Gastrocnemius medialis (tissue), 4 donors: ENCODE results near the gene PLA2G3. TPM values are rescaled to one million over a fixed set of nuclear protein-coding genes. Genes with fewer than 3 reads are reported as not detected.
"Not testable (repeated sequence)": the region's sequence is repeated elsewhere in the genome, so short reads cannot be mapped to it uniquely, and the experiment has no call there.

Experiments
- ATAC-seq, 2 donors: fragments of 150-250 bp; one replicate each; pipeline ENCODE4 v1.9.1; 2016
- DNase-seq, 2 donors: peaks; one replicate each; pipeline ENCODE4 v3.0.0-alpha.2; 2019
- H3K27ac ChIP-seq, 4 donors: fragments of 200-600 bp; sonication (generic); 1 replicate in 1 of 4; 2 replicates in 3 of 4; pipeline ENCODE4 v1.5.1; 2016 to 2018; ENCODE audit warnings: mild to moderate bottlenecking in 2 of 4, moderate library complexity in 1 of 4
- H3K27me3 ChIP-seq, 3 donors: fragments of 200-600 bp; sonication (generic) in 2 of 3; 1 replicate in 1 of 3; 2 replicates in 2 of 3; pipeline versions ENCODE4 v1.5.1 to v1.6.0; 2016 to 2019; ENCODE audit warnings: mild to moderate bottlenecking in 1 of 3, moderate library complexity in 1 of 3
- H3K36me3 ChIP-seq, 2 donors: fragments of 200-600 bp; sonication (generic) in 1 of 2; one replicate each; pipeline ENCODE4 v1.5.1; 2017 to 2018
- H3K4me1 ChIP-seq, 2 donors: fragments of 200-600 bp; sonication (generic) in 1 of 2; one replicate each; pipeline ENCODE4 v1.5.1; 2016 to 2017; ENCODE audit warnings: mild to moderate bottlenecking in 2 of 2
- H3K4me3 ChIP-seq, 4 donors: fragments of 200-600 bp; sonication (generic) in 3 of 4; 1 replicate in 1 of 4; 2 replicates in 3 of 4; pipeline ENCODE4 v1.5.1; 2016 to 2019; ENCODE audit warnings: mild to moderate bottlenecking in 2 of 4
- H3K9me3 ChIP-seq, 3 donors: fragments of 200-600 bp; sonication (generic) in 2 of 3; 1 replicate in 1 of 3; 2 replicates in 2 of 3; pipeline ENCODE4 v1.5.1; 2016 to 2019
- POLR2A ChIP-seq, 2 donors: fragments of 450-650 bp; IDR thresholded peaks; one replicate each; pipeline ENCODE4 v1.6.1; 2017; ENCODE audit warnings: antibody characterized with exemption in 2 of 2, mild to moderate bottlenecking in 2 of 2, moderate library complexity in 2 of 2
- in situ Hi-C, 4 donors: fragments of 200-750 bp; cut with MboI; loops; one replicate each; pipeline versions ENCODE4 v1.15.0 to v1.8.0; 2017; ENCODE audit warnings: low sequenced_read_pairs in 4 of 4
- intact Hi-C: fragments of 100-400 bp; cut with DNase I; formaldehyde crosslinking; loops from one replicate; pipeline ENCODE4 v1.15.1; 2023; ENCODE audit warnings: low total_unique reads
- total RNA-seq, 4 donors: library from RNA; depleted of rRNA; stranded (reverse); fragments of >200 nt; gene quantifications; one replicate each; pipeline versions ENCODE4 v1.1.0 to v1.2.3, GENCODE V29; 2016
- TF ChIP-seq, protein P1 (sequence below), 5 experiments: fragments of 450-650 bp in 3 of 5; fragments of 200-600 bp in 2 of 5; sonication (generic) in 2 of 5; IDR thresholded peaks in 4 of 5; conservative IDR thresholded peaks in 1 of 5; 1 replicate in 4 of 5; 2 replicates in 1 of 5; pipeline ENCODE4 v1.5.1; 2016 to 2019; ENCODE audit warnings: antibody characterized with exemption in 5 of 5, mild to moderate bottlenecking in 3 of 5, moderate library complexity in 3 of 5

The PLA2G3 gene
- total RNA-seq, 4 donors from 2014 or later: not detected

- no peaks in the 10 kb centered on the region for H3K9me3 ChIP-seq
- H3K36me3 ChIP-seq: no peaks in the 10 kb centered on the region
- H3K4me3 ChIP-seq: no peak overlapping the region
- H3K27me3 ChIP-seq: no peaks in the 10 kb centered on the region
- in situ Hi-C loops (no loop called here), intact Hi-C loops (no loop called here)
- ATAC-seq (no peak), DNase-seq (no peak)
- TF ChIP-seq POLR2A (IDR thresholded peaks at IDR 0.05): no peak
- TF ChIP-seq, protein P1, sequence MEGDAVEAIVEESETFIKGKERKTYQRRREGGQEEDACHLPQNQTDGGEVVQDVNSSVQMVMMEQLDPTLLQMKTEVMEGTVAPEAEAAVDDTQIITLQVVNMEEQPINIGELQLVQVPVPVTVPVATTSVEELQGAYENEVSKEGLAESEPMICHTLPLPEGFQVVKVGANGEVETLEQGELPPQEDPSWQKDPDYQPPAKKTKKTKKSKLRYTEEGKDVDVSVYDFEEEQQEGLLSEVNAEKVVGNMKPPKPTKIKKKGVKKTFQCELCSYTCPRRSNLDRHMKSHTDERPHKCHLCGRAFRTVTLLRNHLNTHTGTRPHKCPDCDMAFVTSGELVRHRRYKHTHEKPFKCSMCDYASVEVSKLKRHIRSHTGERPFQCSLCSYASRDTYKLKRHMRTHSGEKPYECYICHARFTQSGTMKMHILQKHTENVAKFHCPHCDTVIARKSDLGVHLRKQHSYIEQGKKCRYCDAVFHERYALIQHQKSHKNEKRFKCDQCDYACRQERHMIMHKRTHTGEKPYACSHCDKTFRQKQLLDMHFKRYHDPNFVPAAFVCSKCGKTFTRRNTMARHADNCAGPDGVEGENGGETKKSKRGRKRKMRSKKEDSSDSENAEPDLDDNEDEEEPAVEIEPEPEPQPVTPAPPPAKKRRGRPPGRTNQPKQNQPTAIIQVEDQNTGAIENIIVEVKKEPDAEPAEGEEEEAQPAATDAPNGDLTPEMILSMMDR (IDR thresholded peaks at IDR 0.05 in 4 of 5, conservative IDR thresholded peaks at IDR 0.05 in 1 of 5): no peak
- peaks cover 24 to 30% of the 10 kb centered on the region in 2 donors for H3K4me1 ChIP-seq
- H3K27ac ChIP-seq: no peak overlapping the region
Observed at GRCh38 chr22:31120642-31121041, 19.7 kb downstream of the PLA2G3 start.

- H3K27ac ChIP-seq: no peak overlapping the region
- ATAC-seq: no peak
Observed at GRCh38 chr22:31120230-31120629, 20.1 kb downstream of the PLA2G3 start.

GRCh38 chr22:31119026-31119717 lies 21.1 kb downstream of the PLA2G3 start:
- DNase-seq: peak in 1 of 2 donors; percentile 63
- H3K4me3 ChIP-seq: no peak overlapping the region
- in situ Hi-C loops (no loop called here), intact Hi-C loops (no loop called here)
- H3K9me3 ChIP-seq: no peaks in the 10 kb centered on the region
- peak; percentile 29 to 47 for TF ChIP-seq POLR2A (IDR thresholded peaks at IDR 0.05)
- TF ChIP-seq, protein P1 (IDR thresholded peaks at IDR 0.05 in 4 of 5, conservative IDR thresholded peaks at IDR 0.05 in 1 of 5): no peak
- no peaks in the 10 kb centered on the region for H3K36me3 ChIP-seq
- H3K27ac ChIP-seq: peak overlapping the region; percentile 57 to 67 (median 66)
- ATAC-seq: peak; percentile 76 to 82
- H3K27me3 ChIP-seq: no peaks in the 10 kb centered on the region
- H3K4me1 ChIP-seq: peaks cover 24 to 30% of the 10 kb centered on the region in 2 donors

More at GRCh38 chr22:31120230-31120629, 20.1 kb downstream of the PLA2G3 start:
- no peaks in the 10 kb centered on the region for H3K36me3 ChIP-seq
- no peak for DNase-seq
- H3K4me3 ChIP-seq: no peak overlapping the region
- no peaks in the 10 kb centered on the region for H3K27me3 ChIP-seq
- H3K4me1 ChIP-seq: peaks cover 24 to 30% of the 10 kb centered on the region in 2 donors
- no peaks in the 10 kb centered on the region for H3K9me3 ChIP-seq
- intact Hi-C loops: no loop called here
- in situ Hi-C loops: no loop called here
- no peak for TF ChIP-seq POLR2A (IDR thresholded peaks at IDR 0.05)
- TF ChIP-seq, protein P1 (IDR thresholded peaks at IDR 0.05 in 4 of 5, conservative IDR thresholded peaks at IDR 0.05 in 1 of 5): no peak

DNA sequence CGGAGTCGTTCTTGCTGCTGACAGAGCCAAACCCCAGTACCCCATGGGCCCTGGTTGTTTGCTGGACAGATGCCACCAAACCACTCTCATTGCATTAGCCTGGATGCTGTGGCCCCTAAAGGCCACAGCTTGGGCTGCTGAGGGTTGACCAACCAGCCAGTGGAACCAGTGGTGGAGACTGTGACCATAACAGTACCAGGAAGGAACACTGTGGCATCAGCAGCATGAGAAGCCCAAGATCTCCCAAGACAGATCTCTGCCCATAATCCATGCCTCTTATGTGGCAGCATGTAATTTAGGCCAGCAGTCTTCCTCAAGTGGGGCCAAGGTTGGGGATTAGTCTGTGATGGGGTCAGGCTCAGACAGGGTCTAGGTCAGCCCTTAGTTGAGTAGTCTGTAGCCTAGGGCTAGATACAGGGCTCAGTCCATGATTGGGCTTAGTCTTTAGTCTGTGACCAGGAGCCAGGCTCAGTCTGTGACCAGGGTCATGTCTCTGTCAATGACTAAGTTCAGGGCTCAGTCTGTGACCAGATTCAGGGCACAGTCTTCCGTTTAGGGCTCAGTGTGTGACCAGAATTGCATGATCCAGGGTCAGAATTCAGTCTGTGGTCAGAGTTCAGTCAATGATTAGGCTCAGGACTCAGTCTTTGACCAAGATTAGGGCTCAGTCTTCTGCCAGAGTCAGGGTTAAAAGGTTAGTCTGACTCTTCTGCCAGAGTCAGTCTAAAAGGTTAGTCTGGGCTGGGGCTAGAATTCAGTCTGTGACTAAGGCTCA lies 22.1 kb downstream of the PLA2G3 start:
- Histone ChIP-seq H3K27me3 (no peaks in the 10 kb centered on the region), H3K4me1 (peaks cover 24 to 30% of the 10 kb centered on the region in 2 donors), H3K27ac (peak overlapping the region; percentile 57 to 67 (median 66)), H3K36me3 (no peaks in the 10 kb centered on the region), H3K4me3 (no peak overlapping the region), H3K9me3 (no peaks in the 10 kb centered on the region)
- TF ChIP-seq, protein P1 (IDR thresholded peaks at IDR 0.05 in 4 of 5, conservative IDR thresholded peaks at IDR 0.05 in 1 of 5): no peak
- TF ChIP-seq POLR2A (IDR thresholded peaks at IDR 0.05): no peak
- intact Hi-C loops (no loop called here), in situ Hi-C loops (no loop called here)
- no peak for DNase-seq
- no peak for ATAC-seq

DNA sequence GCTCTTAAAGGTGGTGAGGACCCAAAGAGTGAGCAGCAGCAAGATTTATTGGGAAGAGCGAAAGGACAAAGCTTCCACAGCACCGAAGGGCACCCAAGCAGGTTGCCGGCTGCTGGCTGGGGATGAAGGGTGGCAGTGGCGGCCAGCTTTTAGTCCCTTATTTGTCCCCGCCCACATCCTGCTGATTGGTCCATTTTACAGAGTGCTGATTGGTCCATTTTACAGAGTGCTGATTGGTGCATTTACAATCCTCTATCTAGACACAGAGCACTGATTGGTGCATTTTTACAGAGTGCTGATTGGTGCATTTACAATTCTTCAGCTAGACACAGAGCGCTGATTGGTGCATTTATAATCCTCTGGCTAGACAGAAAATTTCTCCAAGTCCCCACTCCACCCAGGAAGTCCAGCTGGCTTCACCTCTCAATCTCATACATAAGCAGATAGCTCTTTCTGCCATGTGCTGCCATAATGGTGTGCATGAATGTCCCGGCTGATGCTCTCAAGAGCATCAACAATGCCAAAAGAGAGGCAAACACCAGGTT lies 27.7 kb downstream of the PLA2G3 start:
- H3K9me3 ChIP-seq, in situ Hi-C loops, DNase-seq, ATAC-seq, H3K27me3 ChIP-seq, H3K36me3 ChIP-seq, H3K4me1 ChIP-seq, intact Hi-C loops, H3K4me3 ChIP-seq, H3K27ac ChIP-seq: not testable (repeated sequence)
